Subcutaneous adipose tissue (tissue), 4 donors: ENCODE data around the gene RHNO1. TPM values are rescaled to one million over a fixed set of nuclear protein-coding genes. Genes with fewer than 3 reads are reported as not detected.

Experiments used
- total RNA-seq, 4 donors: library from RNA; depleted of rRNA; stranded (reverse); fragments of >200 nt; gene quantifications; one replicate each; pipeline ENCODE4 v1.1.0, GENCODE V29; 2016
- TF ChIP-seq, protein P1 (sequence below): fragments of 450-650 bp; IDR thresholded peaks from one replicate; pipeline ENCODE4 v1.5.1; 2016; ENCODE audit warnings: low read depth, mild to moderate bottlenecking, control low read depth, antibody characterized with exemption, moderate library complexity

The RHNO1 gene
- total RNA-seq, 4 donors from 2014 or later: 1.1 to 12.4 (median 8.0) TPM

DNA sequence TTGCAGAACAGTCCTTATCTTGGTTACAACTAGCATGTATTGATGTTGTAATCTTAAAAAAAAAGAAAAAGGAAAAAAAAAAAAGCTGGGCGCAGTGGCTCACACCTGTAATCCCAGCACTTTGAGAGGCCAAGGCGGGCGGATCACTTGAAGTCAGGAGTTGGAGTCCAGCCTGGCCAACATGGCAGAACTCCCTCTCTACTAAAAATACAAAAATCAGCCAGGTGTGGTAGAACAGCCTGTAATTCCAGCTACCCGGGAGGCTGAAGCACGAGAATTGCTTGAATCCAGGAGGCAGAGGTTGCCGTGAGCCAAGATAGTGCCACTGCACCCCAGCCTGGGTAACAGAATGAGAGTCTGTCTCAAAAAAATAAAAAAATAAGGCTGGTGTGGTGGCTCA, 56.6 kb downstream of the RHNO1 start:
- TF ChIP-seq, protein P1, sequence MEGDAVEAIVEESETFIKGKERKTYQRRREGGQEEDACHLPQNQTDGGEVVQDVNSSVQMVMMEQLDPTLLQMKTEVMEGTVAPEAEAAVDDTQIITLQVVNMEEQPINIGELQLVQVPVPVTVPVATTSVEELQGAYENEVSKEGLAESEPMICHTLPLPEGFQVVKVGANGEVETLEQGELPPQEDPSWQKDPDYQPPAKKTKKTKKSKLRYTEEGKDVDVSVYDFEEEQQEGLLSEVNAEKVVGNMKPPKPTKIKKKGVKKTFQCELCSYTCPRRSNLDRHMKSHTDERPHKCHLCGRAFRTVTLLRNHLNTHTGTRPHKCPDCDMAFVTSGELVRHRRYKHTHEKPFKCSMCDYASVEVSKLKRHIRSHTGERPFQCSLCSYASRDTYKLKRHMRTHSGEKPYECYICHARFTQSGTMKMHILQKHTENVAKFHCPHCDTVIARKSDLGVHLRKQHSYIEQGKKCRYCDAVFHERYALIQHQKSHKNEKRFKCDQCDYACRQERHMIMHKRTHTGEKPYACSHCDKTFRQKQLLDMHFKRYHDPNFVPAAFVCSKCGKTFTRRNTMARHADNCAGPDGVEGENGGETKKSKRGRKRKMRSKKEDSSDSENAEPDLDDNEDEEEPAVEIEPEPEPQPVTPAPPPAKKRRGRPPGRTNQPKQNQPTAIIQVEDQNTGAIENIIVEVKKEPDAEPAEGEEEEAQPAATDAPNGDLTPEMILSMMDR: no peak

DNA sequence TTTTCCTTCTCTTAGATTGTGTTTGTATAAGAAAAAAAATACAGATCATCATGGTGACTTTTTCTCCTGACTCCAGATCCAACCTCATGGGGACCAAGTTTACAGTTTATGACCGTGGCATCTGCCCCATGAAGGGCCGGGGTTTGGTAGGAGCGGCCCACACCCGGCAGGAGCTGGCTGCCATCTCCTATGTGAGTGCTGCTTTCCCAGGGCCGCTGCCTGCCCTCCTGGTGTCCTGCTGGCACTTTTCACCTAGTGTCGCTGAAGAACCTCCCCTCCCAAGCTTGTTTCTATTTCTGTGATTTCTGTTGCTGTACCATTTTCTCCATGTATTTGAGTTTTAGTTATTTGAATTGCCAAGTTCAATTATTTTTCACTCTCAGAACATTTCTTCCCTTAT, 57.3 kb downstream of the RHNO1 start:
- TF ChIP-seq, protein P1: no peak

DNA sequence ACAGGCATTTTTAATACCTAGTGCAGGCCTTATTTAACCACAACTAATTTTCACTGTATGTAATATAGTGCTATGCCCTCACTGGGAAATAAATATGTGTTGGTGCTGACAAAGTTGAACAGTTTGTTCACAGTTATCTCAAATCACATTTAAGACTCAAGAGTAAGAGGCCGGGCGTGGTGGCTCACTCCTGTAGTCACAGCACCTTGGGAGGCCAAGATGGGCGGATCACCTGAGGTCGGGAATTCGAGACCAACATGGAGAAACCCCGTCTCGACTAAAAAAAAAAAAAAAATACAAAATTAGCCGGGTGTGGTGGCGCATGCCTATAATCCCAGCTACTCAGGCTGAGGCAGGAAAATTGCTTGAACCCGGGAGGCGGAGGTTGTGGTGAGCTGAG, 59.3 kb downstream of the RHNO1 start:
- TF ChIP-seq, protein P1: no peak

DNA sequence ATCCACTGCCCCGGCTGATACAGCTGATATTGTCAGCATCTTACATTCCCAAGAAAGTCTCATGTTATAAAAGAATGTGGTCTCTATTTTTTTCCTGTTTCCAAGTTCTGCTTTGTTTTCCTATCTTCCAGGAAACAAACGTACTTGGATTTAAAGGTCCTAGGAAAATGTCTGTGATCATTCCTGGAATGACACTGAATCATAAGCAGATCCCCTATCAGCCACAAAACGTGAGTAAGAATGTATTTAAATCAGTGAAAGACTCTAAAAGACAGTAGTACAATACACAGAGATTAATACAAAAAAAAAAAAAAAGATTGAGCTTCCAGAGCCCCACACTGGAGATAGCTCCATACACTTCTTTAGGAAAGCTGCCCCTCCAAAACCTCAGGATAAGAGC, 60.5 kb downstream of the RHNO1 start:
- TF ChIP-seq, protein P1: no peak

Other genes with a start within 250 kb of the RHNO1 start
- gene FKBP4, start 82.3 kb upstream of the RHNO1 start, total RNA-seq: 10 to 100 TPM; 17.7 to 36.8 (median 20.9) TPM
- 10 to 100 TPM; 10.9 to 37.7 (median 23.4) TPM for gene ITFG2, start 64.6 kb upstream of the RHNO1 start, total RNA-seq
- gene NRIP2, start 42.2 kb upstream of the RHNO1 start, total RNA-seq: 1 to 10 TPM in 2 of 4 donors, under 1 TPM in 2; 0.16 to 1.5 (median 1.0) TPM
- gene TEX52, start 20.2 kb upstream of the RHNO1 start, total RNA-seq: not detected
- 1 to 10 TPM in 2 of 4 donors, not detected in 2; 2.6 to 4.4 TPM for gene FOXM1, start within 50 bp of the RHNO1 start, total RNA-seq
- gene TULP3, start 13.7 kb downstream of the RHNO1 start, total RNA-seq: 10 to 100 TPM; 16.6 to 22.5 (median 20.6) TPM
- gene TEAD4, start 82.2 kb downstream of the RHNO1 start, total RNA-seq: 10 to 100 TPM in 1 of 4 donors, 1 to 10 TPM in 3; 3.7 to 13.4 (median 5.4) TPM
- gene TSPAN9, start 200.2 kb downstream of the RHNO1 start, total RNA-seq: 10 to 100 TPM in 3 of 4 donors, 1 to 10 TPM in 1; 9.9 to 47.3 (median 15.4) TPM